T-helper 1 cell treated with Interleukin-12 subunit alpha and Interleukin-12 subunit beta and Interleukin-4 antibody, amounts not matched to agents 30 μg/mL and 1 μg/mL, for 36 hours (primary cell): ENCODE results near the gene PACRG.

ENCODE experiments used
- H3K27ac Mint-ChIP-seq: one replicate; pipeline ENCODE4 v1.8.0; 2021; ENCODE audit warnings: mild to moderate bottlenecking, mixed read lengths
- H3K27me3 Mint-ChIP-seq: one replicate; pipeline ENCODE4 v1.8.0; 2021; ENCODE audit warnings: low read depth, mixed read lengths
- H3K36me3 Mint-ChIP-seq: one replicate; pipeline ENCODE4 v1.8.0; 2021; ENCODE audit warnings: low read depth, mixed read lengths
- H3K4me1 Mint-ChIP-seq: one replicate; pipeline ENCODE4 v1.8.0; 2021; ENCODE audit warnings: low read depth, mixed read lengths
- H3K4me3 Mint-ChIP-seq: one replicate; pipeline ENCODE4 v1.8.0; 2021; ENCODE audit warnings: mild to moderate bottlenecking, moderate library complexity, mixed read lengths
- H3K9me3 Mint-ChIP-seq: one replicate; pipeline ENCODE4 v1.8.0; 2021; ENCODE audit warnings: mixed read lengths

PACRG gene

DNA sequence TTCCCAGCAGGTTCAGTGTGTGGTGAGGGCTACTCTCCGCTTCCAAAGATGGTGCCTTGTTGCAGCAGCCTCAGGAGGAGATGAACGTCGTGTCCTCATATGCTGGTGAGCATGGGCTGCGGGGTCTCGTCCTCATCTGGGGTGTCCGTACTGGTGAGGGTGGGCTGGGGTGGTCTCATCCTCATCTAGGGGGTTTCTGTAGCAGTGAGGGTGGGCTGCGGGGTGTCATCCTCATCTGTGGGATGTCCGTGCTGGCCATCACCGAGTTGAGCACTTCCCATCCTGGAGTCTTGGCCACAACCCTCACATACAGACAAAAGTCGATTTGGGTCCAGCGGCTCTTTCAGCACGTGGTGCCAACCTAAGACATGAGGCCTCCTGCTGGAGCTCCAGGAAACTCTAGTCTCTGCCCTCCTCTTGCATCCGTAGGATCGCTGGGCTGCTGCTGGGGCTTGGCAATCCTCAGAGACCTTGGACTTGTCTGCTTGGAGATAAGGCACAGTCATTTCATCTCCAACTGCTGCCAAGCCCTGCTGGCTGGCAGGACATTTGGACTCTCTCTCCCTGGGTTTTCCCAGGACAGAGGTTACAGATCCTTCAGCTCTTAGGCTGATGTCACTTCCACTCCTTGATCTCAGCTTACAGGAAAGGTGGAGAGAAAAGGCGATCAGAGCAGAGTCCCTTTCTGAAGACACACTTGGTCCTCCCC lies 160.4 kb downstream of the PACRG start:
- H3K27me3 Mint-ChIP-seq = no peaks in the 10 kb centered on the region
- no peaks in the 10 kb centered on the region for H3K36me3 Mint-ChIP-seq
- no peak overlapping the region for H3K4me3 Mint-ChIP-seq
- H3K27ac Mint-ChIP-seq = no peak overlapping the region
- no peaks in the 10 kb centered on the region for H3K4me1 Mint-ChIP-seq
- H3K9me3 Mint-ChIP-seq = no peaks in the 10 kb centered on the region

DNA sequence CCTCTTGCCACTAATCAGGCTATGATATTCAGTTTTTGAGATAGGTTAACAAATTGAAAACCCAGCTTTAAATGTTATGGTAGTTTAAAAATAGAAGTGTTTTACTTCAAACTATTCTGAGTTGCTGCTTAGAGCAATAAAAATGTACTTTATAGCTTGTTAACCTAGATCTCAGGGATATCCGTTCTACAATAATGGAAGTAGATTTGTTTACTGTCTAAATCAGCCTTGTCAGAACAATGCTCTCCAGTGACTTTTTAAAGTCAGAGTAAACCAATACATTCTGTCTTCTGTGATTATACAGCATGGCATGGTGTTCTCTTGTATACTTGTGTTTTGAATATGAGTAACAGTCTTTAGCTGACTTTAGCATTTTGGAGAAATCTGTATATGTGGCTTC lies 161.5 kb downstream of the PACRG start:
- no peaks in the 10 kb centered on the region for H3K9me3 Mint-ChIP-seq
- H3K4me1 Mint-ChIP-seq = no peaks in the 10 kb centered on the region
- no peaks in the 10 kb centered on the region for H3K27me3 Mint-ChIP-seq
- H3K36me3 Mint-ChIP-seq = no peaks in the 10 kb centered on the region
- no peak overlapping the region for H3K4me3 Mint-ChIP-seq
- no peak overlapping the region for H3K27ac Mint-ChIP-seq

DNA sequence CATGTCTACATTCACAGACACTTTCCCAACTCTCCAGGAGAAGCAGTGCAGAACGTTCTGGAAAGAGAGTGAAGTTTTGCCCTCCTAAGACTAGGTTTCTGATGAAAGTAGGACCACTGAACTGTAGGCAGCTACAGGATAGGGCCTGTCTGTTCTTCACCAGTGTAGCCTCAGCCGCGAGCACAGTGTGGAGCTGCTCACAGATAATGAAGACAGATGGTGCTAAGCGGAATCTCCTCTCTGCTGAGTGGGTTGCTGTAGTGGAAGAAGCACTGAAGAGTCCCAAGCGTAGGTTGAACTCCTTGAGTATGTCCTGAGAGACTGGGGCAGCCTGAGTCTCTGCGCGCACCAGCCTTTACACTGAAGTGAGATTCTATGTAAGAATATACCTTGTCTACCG lies 170.2 kb downstream of the PACRG start:
- Mint-ChIP-seq H3K27me3 (no peaks in the 10 kb centered on the region), H3K36me3 (no peaks in the 10 kb centered on the region), H3K4me1 (no peaks in the 10 kb centered on the region), H3K4me3 (no peak overlapping the region), H3K27ac (no peak overlapping the region), H3K9me3 (no peaks in the 10 kb centered on the region)

DNA sequence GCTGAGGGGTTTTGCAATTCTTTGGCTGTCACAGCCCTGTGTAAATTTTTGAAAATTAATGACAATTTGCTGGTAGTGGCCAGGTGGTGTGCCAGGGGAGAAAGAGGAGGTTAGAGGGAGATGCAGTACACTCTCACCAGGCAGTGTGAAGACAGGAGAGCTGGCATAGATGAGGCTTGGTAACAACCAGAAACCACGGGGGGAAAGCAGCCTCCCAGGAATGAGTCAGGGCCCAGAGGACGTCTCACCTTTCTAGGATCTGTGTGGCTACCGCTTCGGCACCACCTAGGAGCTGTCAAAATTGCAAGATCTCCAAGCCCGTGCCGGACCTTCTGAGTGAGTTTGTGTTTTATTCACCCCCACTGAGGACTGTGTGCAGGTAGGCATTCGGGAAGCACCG lies 171.4 kb downstream of the PACRG start:
- Mint-ChIP-seq H3K4me1 (no peaks in the 10 kb centered on the region), H3K27me3 (no peaks in the 10 kb centered on the region), H3K27ac (no peak overlapping the region), H3K36me3 (no peaks in the 10 kb centered on the region), H3K4me3 (no peak overlapping the region), H3K9me3 (no peaks in the 10 kb centered on the region)

DNA sequence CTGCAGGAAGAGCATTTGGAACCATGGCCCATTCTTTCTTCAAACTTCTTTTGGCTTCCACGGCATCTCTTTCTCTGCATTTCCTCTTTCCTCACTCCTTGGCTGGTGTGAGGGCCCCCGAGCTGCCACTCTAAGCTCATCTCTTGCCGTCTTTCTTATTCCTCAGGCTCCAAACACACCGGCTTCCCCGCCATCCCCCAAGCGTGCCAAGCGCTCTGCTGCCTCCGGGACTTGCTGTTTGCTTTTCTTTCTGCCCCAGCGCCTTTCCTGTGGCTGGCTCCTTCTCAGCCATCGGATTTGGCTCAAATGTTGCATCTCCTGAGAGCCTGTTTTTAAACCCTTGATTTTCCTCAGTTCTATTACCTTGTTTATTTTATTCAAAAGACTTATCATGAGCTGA lies 172.7 kb downstream of the PACRG start:
- Mint-ChIP-seq H3K36me3 (no peaks in the 10 kb centered on the region), H3K9me3 (no peaks in the 10 kb centered on the region), H3K4me1 (no peaks in the 10 kb centered on the region), H3K4me3 (no peak overlapping the region), H3K27ac (no peak overlapping the region), H3K27me3 (no peaks in the 10 kb centered on the region)

DNA sequence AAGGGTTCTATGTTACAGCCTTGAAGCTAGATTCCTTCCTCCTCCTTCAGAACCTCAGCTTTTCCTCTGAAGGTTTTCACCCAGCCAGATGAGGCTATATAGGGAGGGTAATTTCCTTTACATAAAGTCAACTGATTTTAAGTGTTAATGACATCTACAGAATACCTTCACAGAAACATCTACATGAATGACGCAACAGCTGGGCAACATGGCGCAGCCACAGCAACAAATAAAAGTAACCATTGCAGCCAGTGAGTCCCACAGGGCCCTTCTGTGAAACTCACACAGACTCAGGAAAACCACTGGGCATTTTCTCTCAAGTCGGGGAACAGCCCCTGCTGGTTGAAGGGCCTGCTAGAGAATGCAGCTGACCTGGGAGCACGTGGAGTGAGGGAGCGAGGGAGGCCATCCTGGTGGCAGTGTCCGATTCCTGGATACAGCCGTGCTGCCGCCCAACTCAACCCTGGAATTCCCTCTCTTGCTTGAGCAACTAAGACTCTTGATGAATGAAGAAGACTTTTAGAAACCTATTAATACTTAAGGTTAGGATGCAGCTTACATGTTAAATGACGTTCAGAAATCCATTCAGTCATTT lies 176.4 kb downstream of the PACRG start:
- Mint-ChIP-seq H3K36me3 (no peaks in the 10 kb centered on the region), H3K4me1 (no peaks in the 10 kb centered on the region), H3K9me3 (no peaks in the 10 kb centered on the region), H3K27me3 (no peaks in the 10 kb centered on the region), H3K27ac (no peak overlapping the region), H3K4me3 (no peak overlapping the region)

DNA sequence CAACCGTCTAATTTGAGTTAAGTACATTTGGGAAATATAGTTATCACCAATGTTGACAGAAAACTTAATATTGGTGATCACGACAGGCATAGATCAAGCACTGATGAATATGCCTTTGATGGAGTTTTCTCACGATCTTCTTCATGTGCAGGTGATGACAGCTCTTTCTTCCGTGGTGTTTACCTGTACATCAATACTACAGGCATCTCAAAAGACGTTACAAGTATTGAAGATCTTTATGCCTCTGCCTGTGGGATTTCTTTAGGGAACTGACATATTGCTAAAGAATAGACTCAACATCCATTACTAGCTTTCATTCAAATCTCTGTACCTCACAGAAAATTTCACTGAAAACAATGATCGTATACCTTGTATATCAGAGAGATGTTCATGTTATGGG lies 178.7 kb downstream of the PACRG start:
- no peaks in the 10 kb centered on the region for H3K4me1 Mint-ChIP-seq
- H3K4me3 Mint-ChIP-seq = no peak overlapping the region
- no peaks in the 10 kb centered on the region for H3K9me3 Mint-ChIP-seq
- no peak overlapping the region for H3K27ac Mint-ChIP-seq
- no peaks in the 10 kb centered on the region for H3K36me3 Mint-ChIP-seq
- no peaks in the 10 kb centered on the region for H3K27me3 Mint-ChIP-seq

DNA sequence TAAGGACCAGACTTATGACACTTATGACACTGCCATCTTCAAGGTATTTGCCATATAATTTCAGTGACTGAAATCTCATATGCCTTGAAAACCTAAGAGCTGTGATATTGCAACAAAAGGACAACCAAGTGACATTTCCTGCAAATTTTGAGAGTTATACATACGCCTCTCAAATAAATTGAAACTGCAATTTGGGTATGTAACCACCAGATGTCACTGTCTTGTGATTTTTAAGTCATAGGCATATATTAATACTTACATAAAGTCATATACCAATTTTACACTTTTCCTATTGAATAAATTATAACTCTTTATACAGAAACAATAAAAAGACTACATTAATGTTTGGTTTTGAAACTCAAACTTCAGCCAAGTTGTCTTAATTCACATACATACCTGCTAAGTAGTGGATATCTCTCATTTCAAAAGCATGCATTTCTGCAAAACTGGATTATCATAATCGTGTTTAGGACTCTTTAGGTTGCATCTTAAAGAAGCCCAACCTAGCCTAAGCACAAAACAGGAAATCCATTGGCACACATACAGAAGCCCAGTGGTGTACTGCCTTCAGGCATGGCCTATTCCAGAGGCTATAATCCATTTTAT lies 180.2 kb downstream of the PACRG start:
- no peaks in the 10 kb centered on the region for H3K36me3 Mint-ChIP-seq
- no peak overlapping the region for H3K27ac Mint-ChIP-seq
- H3K9me3 Mint-ChIP-seq = no peaks in the 10 kb centered on the region
- no peak overlapping the region for H3K4me3 Mint-ChIP-seq
- no peaks in the 10 kb centered on the region for H3K27me3 Mint-ChIP-seq
- no peaks in the 10 kb centered on the region for H3K4me1 Mint-ChIP-seq

DNA sequence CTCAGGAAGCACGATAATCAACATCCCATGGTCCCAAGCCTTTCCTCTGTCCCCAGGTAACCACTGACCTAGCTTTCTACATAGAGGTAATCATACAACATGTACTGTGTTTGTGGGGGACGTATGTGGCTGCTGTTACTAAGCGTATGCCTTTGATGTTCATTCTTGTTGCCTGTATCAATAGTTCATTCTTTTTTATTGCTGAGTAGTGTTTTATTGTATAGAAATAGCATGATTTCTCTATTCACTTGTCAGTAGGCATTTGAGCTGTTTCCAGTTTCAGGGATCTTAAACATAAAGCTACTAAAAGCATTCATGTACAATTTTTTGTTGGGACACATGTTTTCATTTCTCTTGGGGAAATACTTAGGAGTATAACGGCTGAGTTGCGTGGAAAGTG lies 185.4 kb downstream of the PACRG start:
- H3K27ac Mint-ChIP-seq = no peak overlapping the region
- no peaks in the 10 kb centered on the region for H3K36me3 Mint-ChIP-seq
- H3K4me1 Mint-ChIP-seq = no peaks in the 10 kb centered on the region
- H3K4me3 Mint-ChIP-seq = no peak overlapping the region
- H3K9me3 Mint-ChIP-seq = no peaks in the 10 kb centered on the region
- H3K27me3 Mint-ChIP-seq = no peaks in the 10 kb centered on the region

DNA sequence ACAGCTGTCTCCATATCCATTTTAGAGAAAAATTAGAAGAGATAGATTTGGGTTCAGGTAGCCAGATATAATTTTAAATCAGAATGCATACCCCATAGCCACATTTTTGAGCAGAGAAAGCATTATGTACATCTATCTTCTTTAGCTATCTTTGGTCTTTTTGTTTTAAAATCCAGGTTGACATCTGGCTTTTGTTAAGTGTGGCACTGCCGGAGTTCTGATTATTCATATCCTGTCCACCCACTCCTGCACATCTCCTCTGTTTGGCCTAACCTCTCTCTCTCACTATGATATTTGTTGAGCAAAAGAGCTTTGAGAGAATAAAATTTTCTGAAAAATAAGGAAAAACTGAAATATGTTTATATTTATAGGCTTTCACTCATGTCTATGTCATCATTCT lies 189.7 kb downstream of the PACRG start:
- Mint-ChIP-seq H3K9me3 (no peaks in the 10 kb centered on the region), H3K4me1 (no peaks in the 10 kb centered on the region), H3K27ac (no peak overlapping the region), H3K36me3 (no peaks in the 10 kb centered on the region), H3K27me3 (no peaks in the 10 kb centered on the region), H3K4me3 (no peak overlapping the region)

DNA sequence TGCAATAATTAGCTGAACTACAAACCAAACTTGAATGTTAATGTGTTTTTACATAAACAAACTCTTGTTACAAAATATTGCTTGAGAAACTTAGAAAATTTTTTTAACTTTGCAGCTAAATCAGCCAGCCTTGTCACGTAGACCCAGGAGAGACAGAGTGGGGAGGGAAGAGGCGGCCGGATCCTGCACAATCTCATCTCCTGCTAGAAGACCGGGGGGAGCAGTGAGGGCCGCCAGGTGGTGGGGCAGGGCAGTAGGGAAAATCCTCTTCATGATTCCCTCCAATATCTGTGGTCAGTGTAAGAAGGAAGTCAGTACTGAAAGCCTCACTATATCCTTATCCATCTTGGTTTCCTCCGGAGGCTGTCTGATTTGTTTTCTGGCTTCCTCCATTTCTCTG lies 193.3 kb downstream of the PACRG start:
- no peaks in the 10 kb centered on the region for H3K4me1 Mint-ChIP-seq
- H3K27me3 Mint-ChIP-seq = no peaks in the 10 kb centered on the region
- H3K27ac Mint-ChIP-seq = no peak overlapping the region
- H3K9me3 Mint-ChIP-seq = peaks cover 15% of the 10 kb centered on the region
- H3K36me3 Mint-ChIP-seq = no peaks in the 10 kb centered on the region
- no peak overlapping the region for H3K4me3 Mint-ChIP-seq

DNA sequence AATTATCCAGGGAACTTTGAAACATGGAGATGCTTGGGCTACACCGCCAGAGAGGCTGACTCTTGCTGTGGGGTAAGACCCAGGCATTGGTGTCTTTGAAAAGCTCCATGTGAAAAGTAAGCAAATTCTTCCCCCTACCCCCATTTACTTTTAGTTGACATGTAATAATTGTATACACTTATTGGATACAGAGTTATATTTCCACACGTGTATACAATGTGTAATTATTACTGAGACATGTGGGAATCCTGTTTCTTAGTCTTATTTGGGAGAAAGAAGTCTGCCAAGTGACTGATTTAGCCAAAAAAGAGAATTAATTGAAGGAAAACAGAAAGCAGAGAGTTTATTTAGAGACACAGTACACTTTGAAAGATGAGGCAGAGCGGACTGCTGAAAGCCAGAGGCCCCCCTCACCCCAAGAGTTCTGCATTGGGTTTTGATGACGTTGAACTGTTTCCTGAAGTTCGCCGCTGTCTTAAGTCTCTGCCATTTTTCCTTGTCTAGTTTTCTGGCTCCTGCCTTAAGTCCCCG lies 193.8 kb downstream of the PACRG start:
- Mint-ChIP-seq H3K27ac (no peak overlapping the region), H3K36me3 (no peaks in the 10 kb centered on the region), H3K4me3 (no peak overlapping the region), H3K4me1 (no peaks in the 10 kb centered on the region), H3K9me3 (peaks cover 15% of the 10 kb centered on the region), H3K27me3 (no peaks in the 10 kb centered on the region)

DNA sequence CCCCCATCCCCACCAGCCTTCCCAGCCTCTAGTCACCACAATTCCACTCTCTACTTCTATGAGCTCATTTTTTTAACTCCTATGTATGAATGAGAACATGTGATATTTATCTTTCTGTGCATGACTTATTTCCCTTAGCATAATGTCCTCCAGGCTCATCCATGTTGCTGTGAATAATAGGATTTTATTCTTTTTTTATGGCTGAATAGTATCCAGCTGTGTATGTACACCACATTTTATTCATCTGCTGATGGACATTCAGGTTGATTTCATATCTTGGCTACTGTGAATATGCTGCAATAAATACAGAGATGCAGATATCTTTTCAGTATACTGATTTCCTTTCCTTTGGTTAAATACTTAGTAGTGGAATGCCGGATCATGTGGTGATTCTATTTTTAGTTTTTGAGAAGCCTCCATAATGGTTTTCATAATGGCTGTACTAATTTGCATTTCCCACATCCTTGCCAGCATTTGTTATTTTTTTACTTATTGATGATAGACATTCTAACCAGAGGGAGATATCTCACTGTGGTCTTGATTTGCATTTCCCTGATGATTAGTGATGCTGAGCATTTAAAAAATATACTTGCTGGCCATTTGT lies 194.9 kb downstream of the PACRG start:
- H3K36me3 Mint-ChIP-seq = no peaks in the 10 kb centered on the region
- no peaks in the 10 kb centered on the region for H3K27me3 Mint-ChIP-seq
- no peaks in the 10 kb centered on the region for H3K4me1 Mint-ChIP-seq
- H3K9me3 Mint-ChIP-seq = peaks cover 19% of the 10 kb centered on the region
- H3K4me3 Mint-ChIP-seq = no peak overlapping the region
- H3K27ac Mint-ChIP-seq = no peak overlapping the region

DNA sequence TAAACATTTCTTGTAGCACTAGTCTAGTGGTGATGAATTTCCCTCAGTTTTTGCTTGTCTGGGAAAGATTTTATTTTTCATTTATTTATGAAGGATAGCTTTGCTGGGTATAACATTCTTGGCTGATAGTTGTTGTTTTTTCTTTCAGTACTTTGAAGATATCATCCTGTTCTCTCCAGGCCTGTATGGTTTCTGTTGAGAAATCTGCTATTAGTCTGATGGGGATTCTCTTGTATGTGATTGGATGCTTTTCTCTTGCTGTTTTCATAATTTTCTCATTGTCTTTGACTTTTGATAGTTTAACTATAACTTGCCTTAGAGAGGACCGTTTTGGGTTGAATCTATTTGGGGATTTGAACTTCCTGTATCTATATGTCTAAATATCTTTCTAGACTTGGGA lies 207.1 kb downstream of the PACRG start:
- Mint-ChIP-seq H3K27me3 (no peaks in the 10 kb centered on the region), H3K4me3 (no peak overlapping the region), H3K36me3 (no peaks in the 10 kb centered on the region), H3K9me3 (peaks cover 35% of the 10 kb centered on the region), H3K4me1 (no peaks in the 10 kb centered on the region), H3K27ac (no peak overlapping the region)

DNA sequence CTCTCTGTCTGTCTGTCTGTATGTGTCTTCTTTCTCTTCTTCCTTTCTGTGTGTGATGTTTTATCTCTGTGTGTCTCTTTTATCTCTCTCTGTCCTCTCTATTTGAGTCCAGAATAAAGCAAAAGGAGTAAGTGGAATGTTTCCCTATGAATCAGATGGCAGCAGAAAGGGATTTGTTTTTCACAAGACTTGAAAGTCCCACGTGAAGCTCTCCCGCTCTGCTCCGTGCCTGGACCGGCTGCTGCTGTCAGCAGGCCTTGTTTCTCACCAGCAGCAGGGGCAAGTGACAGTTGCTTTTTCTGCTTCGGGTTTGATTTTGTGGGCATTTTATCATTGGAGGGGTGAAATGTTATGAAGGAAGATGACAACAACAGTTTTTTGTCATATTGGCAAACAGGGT lies 212.7 kb downstream of the PACRG start:
- H3K36me3 Mint-ChIP-seq = no peaks in the 10 kb centered on the region
- H3K4me1 Mint-ChIP-seq = no peaks in the 10 kb centered on the region
- no peaks in the 10 kb centered on the region for H3K27me3 Mint-ChIP-seq
- no peak overlapping the region for H3K27ac Mint-ChIP-seq
- peaks cover 33% of the 10 kb centered on the region for H3K9me3 Mint-ChIP-seq
- no peak overlapping the region for H3K4me3 Mint-ChIP-seq
